ENCODE measurements around the gene SLC6A9.

The SLC6A9 gene

GRCh38 chr1:44024903-44025525, 6.2 kb downstream of the SLC6A9 start:
- H3K9me3 ChIP-seq (ENCODE audit: severe bottlenecking) = no peaks in the 10 kb centered on the region
- DNase-seq = no peak
- TF ChIP-seq, protein P1, sequence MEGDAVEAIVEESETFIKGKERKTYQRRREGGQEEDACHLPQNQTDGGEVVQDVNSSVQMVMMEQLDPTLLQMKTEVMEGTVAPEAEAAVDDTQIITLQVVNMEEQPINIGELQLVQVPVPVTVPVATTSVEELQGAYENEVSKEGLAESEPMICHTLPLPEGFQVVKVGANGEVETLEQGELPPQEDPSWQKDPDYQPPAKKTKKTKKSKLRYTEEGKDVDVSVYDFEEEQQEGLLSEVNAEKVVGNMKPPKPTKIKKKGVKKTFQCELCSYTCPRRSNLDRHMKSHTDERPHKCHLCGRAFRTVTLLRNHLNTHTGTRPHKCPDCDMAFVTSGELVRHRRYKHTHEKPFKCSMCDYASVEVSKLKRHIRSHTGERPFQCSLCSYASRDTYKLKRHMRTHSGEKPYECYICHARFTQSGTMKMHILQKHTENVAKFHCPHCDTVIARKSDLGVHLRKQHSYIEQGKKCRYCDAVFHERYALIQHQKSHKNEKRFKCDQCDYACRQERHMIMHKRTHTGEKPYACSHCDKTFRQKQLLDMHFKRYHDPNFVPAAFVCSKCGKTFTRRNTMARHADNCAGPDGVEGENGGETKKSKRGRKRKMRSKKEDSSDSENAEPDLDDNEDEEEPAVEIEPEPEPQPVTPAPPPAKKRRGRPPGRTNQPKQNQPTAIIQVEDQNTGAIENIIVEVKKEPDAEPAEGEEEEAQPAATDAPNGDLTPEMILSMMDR (IDR thresholded peaks at IDR 0.05; ENCODE audit: low read depth, low read length) = no peak
- no peaks in the 10 kb centered on the region for H3K27me3 ChIP-seq (ENCODE audit: insufficient read depth, low read depth, severe bottlenecking)
- no peak overlapping the region; the same call in 1 of the 2 replicates for H3K27ac ChIP-seq
- H3K36me3 ChIP-seq = no peaks in the 10 kb centered on the region; the same call in 1 of the 2 replicates
- H3K4me3 ChIP-seq (ENCODE audit: low read depth, low read length) = no peak overlapping the region

- Histone ChIP-seq H3K4me3 (ENCODE audit: low read depth, low read length) (no peak overlapping the region), H3K36me3 (no peaks in the 10 kb centered on the region; the same call in 1 of the 2 replicates), H3K27me3 (ENCODE audit: insufficient read depth, low read depth, severe bottlenecking) (no peaks in the 10 kb centered on the region), H3K27ac (no peak overlapping the region), H3K9me3 (ENCODE audit: severe bottlenecking) (no peaks in the 10 kb centered on the region)
- no peak for DNase-seq
- TF ChIP-seq, protein P1 (IDR thresholded peaks at IDR 0.05; ENCODE audit: low read depth, low read length) = no peak
Measured at GRCh38 chr1:44024031-44024902, 7.0 kb downstream of the SLC6A9 start.

GRCh38 chr1:44021581-44022321, 9.5 kb downstream of the SLC6A9 start:
- TF ChIP-seq, protein P1 (IDR thresholded peaks at IDR 0.05; ENCODE audit: low read depth, low read length) = peak; percentile 33

GRCh38 chr1:44021156-44021555, 10.1 kb downstream of the SLC6A9 start:
- DNase-seq = no peak
- no peaks in the 10 kb centered on the region for H3K27me3 ChIP-seq (ENCODE audit: insufficient read depth, low read depth, severe bottlenecking)
- no peak overlapping the region for H3K27ac ChIP-seq
- no peak overlapping the region for H3K4me3 ChIP-seq (ENCODE audit: low read depth, low read length)
- no peaks in the 10 kb centered on the region; the same call in 1 of the 2 replicates for H3K36me3 ChIP-seq
- H3K9me3 ChIP-seq (ENCODE audit: severe bottlenecking) = no peaks in the 10 kb centered on the region
- TF ChIP-seq, protein P1 (IDR thresholded peaks at IDR 0.05; ENCODE audit: low read depth, low read length) = no peak

More at GRCh38 chr1:44021581-44022321, 9.5 kb downstream of the SLC6A9 start:
- Histone ChIP-seq H3K9me3 (ENCODE audit: severe bottlenecking) (no peaks in the 10 kb centered on the region), H3K4me3 (ENCODE audit: low read depth, low read length) (no peak overlapping the region), H3K27ac (no peak overlapping the region), H3K27me3 (ENCODE audit: insufficient read depth, low read depth, severe bottlenecking) (no peaks in the 10 kb centered on the region), H3K36me3 (no peaks in the 10 kb centered on the region; the same call in 1 of the 2 replicates)
- DNase-seq = no peak

DNA sequence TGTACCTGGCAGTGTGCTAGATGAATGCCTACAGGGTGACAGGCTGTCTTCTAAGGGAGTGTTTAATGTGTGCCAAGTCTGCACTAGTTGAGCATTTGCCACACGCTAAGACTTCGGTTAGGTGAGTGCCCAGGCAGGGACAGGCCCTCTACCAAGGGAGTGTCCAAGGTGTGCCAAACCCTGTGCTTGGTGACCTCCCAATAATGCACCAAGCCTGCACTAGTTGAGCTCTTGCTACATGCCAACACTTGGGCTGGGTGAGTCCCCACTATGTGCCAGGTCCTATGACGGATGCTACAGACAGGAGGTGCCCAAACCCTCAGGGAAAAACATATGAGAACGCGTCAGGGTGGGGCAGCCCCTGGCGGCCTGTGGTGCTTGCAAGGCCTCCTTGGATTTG, 10.8 kb downstream of the SLC6A9 start:
- Histone ChIP-seq H3K4me3 (ENCODE audit: low read depth, low read length) (no peak overlapping the region), H3K27me3 (ENCODE audit: insufficient read depth, low read depth, severe bottlenecking) (no peaks in the 10 kb centered on the region), H3K36me3 (no peaks in the 10 kb centered on the region; the same call in 1 of the 2 replicates), H3K27ac (no peak overlapping the region), H3K9me3 (ENCODE audit: severe bottlenecking) (no peaks in the 10 kb centered on the region)
- DNase-seq = no peak
- TF ChIP-seq, protein P1 (IDR thresholded peaks at IDR 0.05; ENCODE audit: low read depth, low read length) = no peak
